HFF-Myc (cell line): ENCODE results near the gene NUDT6.
"Not testable (repeated sequence)": the region's sequence is repeated elsewhere in the genome, so short reads cannot be mapped to it uniquely, and the experiment has no call there.

Experiments used
- DNase-seq: peaks from one replicate; pipeline ENCODE4 v3.0.0-alpha.2; 2011; ENCODE audit warnings: low read depth; ENCODE audit errors: extremely low read depth
- H3K4me3 ChIP-seq: replicated peaks from 2 replicates; pipeline ENCODE4 v1.5.1; 2011; ENCODE audit warnings: low read depth, mild to moderate bottlenecking, control low read depth, low read length
- CTCF ChIP-seq: IDR thresholded peaks from 2 replicates; pipeline ENCODE4 v1.5.1; 2012; ENCODE audit warnings: mild to moderate bottlenecking, low read depth, low read length, control low read depth; ENCODE audit errors: missing control alignments

NUDT6 gene

DNA sequence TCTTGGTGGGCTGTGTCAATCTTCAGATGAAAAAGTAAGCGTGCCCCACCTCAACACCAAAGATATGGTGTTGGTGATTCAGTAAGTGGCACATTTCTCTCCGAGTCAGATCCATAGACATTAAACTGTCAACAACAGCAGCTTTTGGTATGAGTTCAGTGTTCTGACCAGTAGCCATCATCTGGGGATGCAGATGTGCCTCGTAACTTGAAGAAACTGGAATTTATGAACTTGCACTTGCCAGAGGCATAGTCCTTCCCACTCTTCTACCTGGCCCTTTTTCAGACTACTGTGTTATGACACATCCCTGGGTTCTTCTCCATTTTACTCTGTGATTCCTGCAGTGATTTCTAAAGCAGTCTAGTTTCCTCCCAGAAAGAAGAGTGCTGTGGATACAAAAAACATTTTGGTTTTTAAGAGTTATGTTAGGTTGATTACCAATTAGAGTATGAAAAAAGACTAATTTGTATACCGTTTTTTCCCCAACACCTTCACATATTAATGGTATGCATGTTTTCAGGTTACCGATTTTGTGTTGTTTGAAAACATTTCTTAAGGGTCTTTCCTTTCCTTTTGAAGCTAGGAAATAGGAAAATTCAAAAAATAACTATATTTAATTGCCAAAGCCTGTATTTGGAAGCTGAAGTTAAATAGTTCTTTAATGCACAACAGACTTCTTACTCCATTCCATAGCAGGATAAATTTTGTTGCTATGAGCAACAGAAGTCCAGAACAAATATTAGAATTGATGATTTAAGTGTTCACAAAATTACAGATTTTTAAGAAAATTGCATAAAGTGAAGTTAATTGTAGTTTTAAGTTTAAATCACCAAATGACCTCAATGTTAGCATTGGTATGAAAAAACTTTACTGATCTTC lies 39.3 kb downstream of the NUDT6 start:
- no peak for DNase-seq
- H3K4me3 ChIP-seq = no peak overlapping the region
- no peak for TF ChIP-seq CTCF

GRCh38 chr4:122879001-122879400 lies 43.4 kb downstream of the NUDT6 start:
- no peak for TF ChIP-seq CTCF
- no peak overlapping the region for H3K4me3 ChIP-seq
- no peak for DNase-seq

GRCh38 chr4:122876456-122876855 lies 45.9 kb downstream of the NUDT6 start:
- TF ChIP-seq CTCF = no peak
- no peak overlapping the region for H3K4me3 ChIP-seq
- DNase-seq = no peak

DNA sequence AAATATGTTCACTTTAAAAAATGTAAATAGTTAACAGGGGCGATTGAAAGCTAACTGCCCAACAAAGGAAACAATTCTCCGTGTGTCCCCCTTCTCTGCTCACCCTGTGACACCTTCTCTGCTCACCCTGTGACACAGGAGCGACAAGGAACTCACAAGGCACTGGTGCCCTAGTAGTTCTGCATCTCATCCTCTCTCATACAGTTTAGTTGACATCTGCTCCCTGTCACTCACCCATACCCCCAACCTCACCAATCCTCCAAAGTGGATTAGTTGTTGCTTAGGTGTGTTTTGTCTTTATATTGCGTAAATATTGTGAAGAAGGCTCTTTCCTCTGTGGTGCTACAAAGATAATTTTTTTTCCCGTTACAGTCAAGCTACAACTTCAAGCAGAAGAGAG lies 46.4 kb downstream of the NUDT6 start:
- no peak overlapping the region for H3K4me3 ChIP-seq
- DNase-seq = no peak
- no peak for TF ChIP-seq CTCF

DNA sequence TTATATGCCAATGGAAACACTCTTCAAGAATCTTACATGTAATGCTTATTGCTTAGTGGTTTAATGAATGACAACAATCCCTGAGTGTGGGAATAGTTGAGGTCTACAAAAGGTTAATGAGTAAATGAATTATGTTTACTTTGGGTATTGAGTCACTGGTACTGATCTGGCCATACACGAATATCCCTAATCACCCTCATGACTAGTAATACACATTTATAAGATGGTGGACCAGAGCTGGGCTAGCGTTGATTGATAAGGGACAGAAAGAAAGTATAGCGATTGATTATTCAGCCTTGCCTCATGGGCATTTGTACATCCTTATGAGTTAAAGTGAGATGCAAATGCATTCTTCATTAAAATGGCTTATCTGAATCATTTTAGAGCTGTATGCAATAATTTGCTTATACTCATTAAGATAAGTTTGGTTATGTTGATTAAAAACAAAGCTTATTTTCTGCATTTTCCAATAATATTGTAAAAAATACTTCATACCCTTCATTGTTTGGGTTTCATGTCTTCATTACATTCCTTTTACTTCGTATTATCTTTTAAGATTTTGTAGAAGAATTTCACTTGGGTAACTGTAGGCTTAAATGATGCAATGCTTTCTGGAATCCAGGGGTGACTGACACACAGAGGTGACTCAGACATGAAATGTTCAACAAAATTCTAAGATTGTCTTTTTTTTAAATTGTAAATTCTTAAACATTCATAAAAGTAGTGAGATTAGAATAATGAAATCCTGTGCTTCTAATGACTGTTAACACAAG lies 48.4 kb downstream of the NUDT6 start:
- no peak overlapping the region for H3K4me3 ChIP-seq
- DNase-seq = no peak
- TF ChIP-seq CTCF = no peak

- DNase-seq = no peak
- H3K4me3 ChIP-seq = no peak overlapping the region
Measured at GRCh38 chr4:122873146-122873545, 49.3 kb downstream of the NUDT6 start.

DNA sequence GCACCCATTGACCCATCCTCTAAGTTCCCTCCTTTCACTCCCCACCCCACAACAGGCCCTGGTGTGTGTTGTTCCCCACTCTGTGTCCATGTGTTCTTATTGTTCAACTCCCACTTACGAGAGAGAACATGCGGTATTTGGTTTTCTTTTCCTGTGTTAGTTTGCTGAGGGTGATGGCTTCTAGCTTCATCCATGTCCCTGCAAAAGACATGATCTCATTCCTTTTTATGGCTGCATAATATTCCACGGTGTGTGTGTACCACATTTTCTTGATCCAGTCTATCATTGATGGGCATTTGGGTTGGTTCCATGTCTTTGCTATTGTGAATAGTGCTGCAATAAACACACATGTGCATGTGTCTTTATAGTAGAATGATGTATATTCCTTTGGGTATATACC lies 54.2 kb downstream of the NUDT6 start:
- not testable (repeated sequence) for DNase-seq, H3K4me3 ChIP-seq

More at GRCh38 chr4:122873146-122873545, 49.3 kb downstream of the NUDT6 start:
- TF ChIP-seq CTCF = no peak
